Activated CD8-positive, alpha-beta T cell treated with anti-CD3 and anti-CD28 coated beads for 36 hours (primary cell): ENCODE measurements around the gene SNRNP40. TPM values are rescaled to one million over a fixed set of nuclear protein-coding genes. Genes with fewer than 3 reads are reported as not detected.

Experiments used
- ATAC-seq: fragments of 200-7000 bp; cut with Tn5 transposase; one replicate; pipeline ENCODE4 v1.10.0; 2021; ENCODE audit warnings: mild to moderate bottlenecking, moderate library complexity
- CTCF ChIA-PET: fragments of 350-600 bp; sonication (Branson Sonifier 250); formaldehyde crosslinking; loops from one replicate; lab custom pipeline; 2021; ENCODE audit warnings: antibody characterized with exemption; lab: Charles Lee
- POLR2A ChIA-PET: fragments of 350-600 bp; sonication (Branson Sonifier 250); formaldehyde crosslinking; loops from one replicate; lab custom pipeline; 2021; ENCODE audit warnings: antibody characterized with exemption; lab: Charles Lee
- DNase-seq: peaks from one replicate; pipeline ENCODE4 v3.0.0-alpha.2; 2020
- H3K27ac Mint-ChIP-seq: one replicate; pipeline ENCODE4 v1.8.0; 2021; ENCODE audit warnings: mild to moderate bottlenecking, mixed read lengths
- H3K27me3 Mint-ChIP-seq: one replicate; pipeline ENCODE4 v1.8.0; 2021; ENCODE audit warnings: mixed read lengths
- H3K36me3 Mint-ChIP-seq: one replicate; pipeline ENCODE4 v1.8.0; 2021; ENCODE audit warnings: low read depth, mixed read lengths
- H3K4me1 Mint-ChIP-seq: one replicate; pipeline ENCODE4 v1.8.0; 2021; ENCODE audit warnings: low read depth, mixed read lengths
- H3K4me3 Mint-ChIP-seq: one replicate; pipeline ENCODE4 v1.8.0; 2021; ENCODE audit warnings: mild to moderate bottlenecking, moderate library complexity, mixed read lengths
- H3K9me3 Mint-ChIP-seq: one replicate; pipeline ENCODE4 v1.8.0; 2021; ENCODE audit warnings: mixed read lengths
- CTCF ChIP-seq: fragments of 200-600 bp; IDR thresholded peaks from one replicate; pipeline ENCODE4 v1.8.0; 2022; ENCODE audit warnings: antibody characterized with exemption, mild to moderate bottlenecking
- intact Hi-C: fragments of 100-400 bp; cut with micrococcal nuclease; formaldehyde crosslinking; loops from one replicate; pipeline ENCODE4 v1.10.0; 2022
- total RNA-seq, 2 experiments: library from RNA; stranded (reverse); gene quantifications; one replicate each; pipeline ENCODE4 v1.2.3, GENCODE V29; 2021

Gene SNRNP40
- total RNA-seq, 2 experiments from 2014 or later, result 98.6 to 102 TPM

GRCh38 chr1:31302709-31303441, 6.3 kb upstream of the SNRNP40 start:
- CTCF ChIA-PET, result interaction anchor here (0.6 kb wide), 1 partner anchor 140 kb away, joined by 3 read pairs; no protein-coding TSS in a partner anchor

GRCh38 chr1:31300193-31300592, 3.6 kb upstream of the SNRNP40 start:
- Mint-ChIP-seq H3K9me3 (no peaks in the 10 kb centered on the region), H3K4me3 (no peak overlapping the region), H3K4me1 (peaks cover 32% of the 10 kb centered on the region), H3K36me3 (peaks cover 14% of the 10 kb centered on the region), H3K27me3 (no peaks in the 10 kb centered on the region), H3K27ac (no peak overlapping the region)
- TF ChIP-seq CTCF, result no peak
- CTCF ChIA-PET, result no interaction called here
- intact Hi-C loops, result no loop called here
- DNase-seq (no peak), ATAC-seq (no peak)
- POLR2A ChIA-PET, result no interaction called here

More at GRCh38 chr1:31302709-31303441, 6.3 kb upstream of the SNRNP40 start:
- Mint-ChIP-seq H3K36me3 (peaks cover 14% of the 10 kb centered on the region), H3K9me3 (no peaks in the 10 kb centered on the region), H3K4me1 (peaks cover 29% of the 10 kb centered on the region), H3K27ac (no peak overlapping the region), H3K27me3 (no peaks in the 10 kb centered on the region), H3K4me3 (no peak overlapping the region)
- no peak for TF ChIP-seq CTCF
- intact Hi-C loops, result no loop called here
- DNase-seq, result no peak
- POLR2A ChIA-PET, result no interaction called here
- no peak for ATAC-seq

GRCh38 chr1:31299365-31299764, 2.8 kb upstream of the SNRNP40 start:
- Mint-ChIP-seq H3K27me3 (no peaks in the 10 kb centered on the region), H3K9me3 (no peaks in the 10 kb centered on the region), H3K36me3 (peaks cover 19% of the 10 kb centered on the region), H3K4me3 (no peak overlapping the region), H3K27ac (no peak overlapping the region), H3K4me1 (peaks cover 37% of the 10 kb centered on the region)
- DNase-seq (no peak), ATAC-seq (no peak)
- intact Hi-C loops, result no loop called here
- CTCF ChIA-PET, result no interaction called here
- TF ChIP-seq CTCF, result no peak
- POLR2A ChIA-PET, result no interaction called here

- intact Hi-C loops, result no loop called here
- Mint-ChIP-seq H3K4me1 (peaks cover 39% of the 10 kb centered on the region), H3K27me3 (no peaks in the 10 kb centered on the region), H3K36me3 (peaks cover 32% of the 10 kb centered on the region), H3K27ac (no peak overlapping the region), H3K4me3 (no peak overlapping the region), H3K9me3 (no peaks in the 10 kb centered on the region)
- ATAC-seq (no peak), DNase-seq (peak; percentile 15)
- no peak for TF ChIP-seq CTCF
- ChIA-PET POLR2A (interaction anchor here (0.5 to 2.4 kb wide), 10 partner anchors 9 to 537 kb away, joined by 3 to 9 read pairs (median 4); no protein-coding TSS in a partner anchor), CTCF (interaction anchor here (1.0 to 1.5 kb wide), 5 partner anchors 14 to 251 kb away, joined by 3 to 8 read pairs (median 3); no protein-coding TSS in a partner anchor)
These were observed 974 bp upstream of the SNRNP40 start for GRCh38 chr1:31297277-31298247.
